PFSK-1 (cell line): ENCODE data around the gene MTHFD2L.

Experiments
- SIN3A ChIP-seq: IDR thresholded peaks from 2 replicates; pipeline ENCODE4 v1.6.1; 2012; ENCODE audit warnings: mild to moderate bottlenecking, low read length, moderate library complexity, borderline replicate concordance; ENCODE audit not compliant: insufficient read depth
- TAF1 ChIP-seq: IDR thresholded peaks from 2 replicates; pipeline ENCODE4 v1.6.1; 2012; ENCODE audit warnings: low read length, control low read depth, borderline replicate concordance; ENCODE audit not compliant: insufficient read depth

DNA sequence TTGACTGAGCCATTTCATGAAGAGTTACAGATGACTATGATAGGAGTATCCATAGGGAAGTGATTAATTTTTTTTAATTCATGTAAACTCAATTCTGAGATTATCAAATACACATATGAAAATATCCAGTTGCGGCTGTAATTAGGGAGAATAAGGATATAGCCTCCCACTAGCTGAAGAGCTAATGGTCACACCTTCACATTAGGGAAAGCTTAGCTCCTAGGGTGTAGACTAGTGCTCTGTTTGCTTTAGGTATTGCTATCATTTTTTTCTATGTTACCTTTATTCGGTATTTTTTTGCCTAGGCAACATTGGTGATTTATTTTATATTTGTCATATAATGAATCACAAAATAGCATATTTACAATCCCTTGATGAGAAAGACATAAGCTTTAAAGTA is 110.7 kb downstream of the MTHFD2L start:
- TF ChIP-seq SIN3A (no peak), TAF1 (no peak)
